HG03520 (cell line): ENCODE data around the gene AFP.

Experiments used
- ATAC-seq: cut with Tn5 transposase; IDR thresholded peaks from one replicate; pipeline ENCODE4 v1.9.1; 2021; ENCODE audit warnings: mild to moderate bottlenecking, moderate library complexity; ENCODE audit not compliant: unreplicated experiment

Gene AFP

GRCh38 chr4:73456177-73457022, 20.4 kb downstream of the AFP start:
- ATAC-seq, result no peak

- ATAC-seq, result no peak
Measured at GRCh38 chr4:73458184-73459047, 22.4 kb downstream of the AFP start.

DNA sequence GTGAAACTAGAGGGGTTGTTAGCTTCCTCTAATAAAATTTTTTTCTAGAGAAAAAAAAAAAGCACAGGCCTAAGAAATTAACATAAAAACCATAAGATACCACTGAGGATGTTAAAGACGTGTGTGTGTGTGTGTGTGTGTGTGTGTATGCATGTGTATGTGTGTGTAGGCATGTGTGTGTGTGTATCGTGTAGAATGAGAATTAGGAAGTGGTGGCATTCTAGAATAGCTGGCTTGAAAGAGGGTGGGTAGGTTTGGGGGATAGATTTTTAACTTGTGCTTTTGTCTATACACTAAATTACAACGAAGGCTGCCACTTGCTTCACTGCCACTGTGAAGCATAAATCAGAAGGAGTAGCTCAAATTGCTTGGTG, 23.0 kb downstream of the AFP start:
- ATAC-seq, result no peak

GRCh38 chr4:73460913-73461522, 25.0 kb downstream of the AFP start:
- ATAC-seq, result no peak

- no peak for ATAC-seq
Measured at GRCh38 chr4:73468170-73468569, 32.1 kb downstream of the AFP start.

DNA sequence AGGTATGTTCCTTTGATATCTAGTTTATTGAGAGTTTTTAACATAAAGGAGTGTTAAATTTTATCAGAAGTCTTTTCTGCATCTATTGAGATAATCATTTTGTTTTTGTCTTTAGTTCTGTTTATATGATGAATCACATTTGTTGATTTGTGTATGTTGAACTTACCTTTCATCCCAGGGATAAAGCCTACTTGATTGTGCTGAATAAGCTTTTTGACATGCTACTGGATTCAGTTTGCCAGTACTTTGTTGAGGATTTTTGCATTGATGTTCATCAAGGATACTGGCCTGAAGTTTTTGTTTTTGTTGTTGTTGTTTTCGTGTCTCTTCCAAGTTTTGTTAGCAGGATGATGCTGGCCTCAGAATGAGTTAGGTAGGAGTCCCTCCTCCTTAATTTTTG, 34.7 kb downstream of the AFP start:
- no peak for ATAC-seq

DNA sequence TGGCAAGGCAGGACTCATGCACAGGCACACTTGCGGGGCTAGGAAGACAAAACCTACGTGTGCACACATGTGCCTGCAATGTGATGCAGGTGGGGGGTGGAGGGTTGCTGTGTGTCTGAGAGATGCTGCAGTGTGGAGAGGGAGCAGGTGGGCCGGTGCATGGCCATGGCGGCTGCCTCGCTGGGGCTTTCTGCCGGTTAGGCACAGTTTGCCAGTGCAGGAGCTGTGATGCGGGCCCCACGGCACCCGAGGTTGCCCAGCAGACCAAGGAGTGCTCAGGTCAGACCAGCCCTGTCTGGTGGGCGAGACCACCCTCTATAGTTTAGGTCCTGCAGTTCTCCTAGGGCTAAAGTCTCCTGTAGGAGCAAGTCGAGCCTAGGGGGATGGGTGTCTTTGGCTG, 41.2 kb downstream of the AFP start:
- ATAC-seq, result no peak

GRCh38 chr4:73479323-73479722, 43.3 kb downstream of the AFP start:
- ATAC-seq, result no peak

DNA sequence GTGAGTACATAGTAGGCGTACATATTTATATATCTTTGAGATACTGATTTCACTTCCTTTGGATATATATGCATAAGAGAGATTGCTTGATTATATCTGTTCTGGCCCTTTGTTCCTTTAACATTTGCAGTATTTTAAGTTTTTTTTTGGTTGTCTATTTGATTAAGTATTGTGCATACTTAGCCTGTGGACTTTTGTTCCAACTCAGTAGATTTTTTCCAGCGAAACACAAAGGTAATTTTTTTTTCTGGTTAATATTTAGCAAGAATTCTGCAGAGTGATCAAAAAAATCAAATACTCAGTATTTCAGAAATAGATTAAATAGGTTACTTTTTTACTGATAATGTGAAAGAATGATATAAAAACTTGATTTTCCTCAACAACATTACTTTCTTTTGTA, 45.3 kb downstream of the AFP start, which contains the start of gene AFM:
TSS of gene AFM (plus strand) at position 388 of the 400 bp plus-strand sequence. CDS start 31 bp downstream, outside the sequence.
- ATAC-seq, result no peak

DNA sequence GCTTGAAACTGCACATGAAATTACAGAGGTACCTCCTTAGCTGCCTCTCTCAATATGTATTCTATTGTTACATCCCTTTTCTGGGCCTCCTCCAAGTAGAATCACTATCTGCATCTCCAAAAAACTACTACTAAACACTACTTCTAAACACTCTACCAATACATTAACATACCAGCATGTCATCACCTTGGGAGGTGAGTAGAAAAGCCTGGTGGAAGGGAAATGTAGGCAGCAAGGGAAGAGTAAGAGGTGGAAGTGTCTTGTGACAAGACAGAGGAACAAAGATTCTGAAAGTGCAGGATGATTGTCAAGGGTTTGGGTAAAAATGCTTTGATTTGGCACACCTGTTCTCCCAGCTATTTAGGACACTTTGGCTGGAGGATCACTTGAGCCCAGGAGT, 49.1 kb downstream of the AFP start:
- no peak for ATAC-seq

DNA sequence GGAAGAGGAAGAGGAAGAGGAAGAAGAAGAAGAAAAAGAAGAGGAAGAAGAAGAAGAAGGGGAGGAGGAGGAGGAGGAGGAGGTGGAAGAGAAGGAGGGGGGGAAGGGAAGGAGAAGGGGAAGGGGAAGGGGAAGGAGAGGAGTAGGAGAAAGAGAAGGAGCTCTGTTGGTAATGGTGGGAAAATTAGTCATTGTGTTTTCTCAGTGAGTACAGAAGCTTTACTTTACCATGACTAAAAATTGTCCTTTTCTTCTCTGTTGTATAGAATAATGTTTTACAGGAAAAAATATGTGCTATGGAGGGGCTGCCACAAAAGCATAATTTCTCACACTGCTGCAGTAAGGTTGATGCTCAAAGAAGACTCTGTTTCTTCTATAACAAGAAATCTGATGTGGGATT, 49.6 kb downstream of the AFP start:
- ATAC-seq, result no peak

DNA sequence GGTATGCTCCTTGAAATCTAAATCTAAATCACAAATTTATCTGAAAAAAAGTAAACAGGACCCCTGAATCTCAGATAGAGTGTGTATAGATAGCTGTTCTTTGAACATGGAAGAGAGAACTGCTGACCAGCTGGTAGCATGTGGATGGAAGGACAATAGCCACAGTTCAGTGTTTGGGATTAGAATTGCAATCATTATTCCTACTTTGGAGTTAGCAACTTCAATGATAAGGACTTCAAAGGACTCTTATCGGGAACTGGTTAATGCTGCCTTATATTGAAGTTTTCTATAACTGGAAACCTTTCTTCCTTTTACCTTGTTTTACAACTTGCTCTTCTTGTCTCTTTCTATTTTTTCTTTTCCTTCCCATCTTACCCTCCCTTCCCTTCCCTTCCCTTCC, 50.5 kb downstream of the AFP start:
- ATAC-seq, result no peak

- no peak for ATAC-seq
Measured at GRCh38 chr4:73487233-73487632, 51.2 kb downstream of the AFP start.

DNA sequence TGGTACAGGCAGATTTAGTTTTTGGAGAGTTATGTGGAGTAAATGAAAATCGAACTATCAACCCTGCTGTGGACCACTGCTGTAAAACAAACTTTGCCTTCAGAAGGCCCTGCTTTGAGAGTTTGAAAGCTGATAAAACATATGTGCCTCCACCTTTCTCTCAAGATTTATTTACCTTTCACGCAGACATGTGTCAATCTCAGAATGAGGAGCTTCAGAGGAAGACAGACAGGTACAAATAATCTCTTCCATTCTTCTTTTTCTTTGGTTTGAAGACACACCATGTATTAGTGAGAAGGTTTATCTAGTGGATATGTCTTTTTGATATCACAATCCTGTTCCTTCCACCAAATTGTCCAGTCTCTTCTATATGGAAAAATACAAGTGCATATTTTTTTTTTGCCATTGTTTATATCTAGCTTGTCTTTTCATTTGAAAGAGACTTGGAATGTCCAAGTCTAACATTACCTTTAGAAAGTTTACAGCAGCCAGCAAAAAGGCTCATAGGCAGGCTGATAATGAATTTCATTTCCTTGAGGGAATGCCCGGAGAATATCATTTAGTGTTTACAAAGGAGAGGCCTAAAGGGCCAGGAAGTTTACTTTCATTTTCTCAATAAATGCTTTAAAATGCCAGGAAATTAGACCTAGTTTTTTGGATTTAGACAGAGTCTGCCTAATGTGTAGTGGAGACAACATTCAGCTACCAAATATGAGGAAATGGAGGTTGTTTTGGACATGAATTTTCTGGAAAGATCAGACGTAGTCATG, 64.2 kb downstream of the AFP start:
- ATAC-seq, result no peak

DNA sequence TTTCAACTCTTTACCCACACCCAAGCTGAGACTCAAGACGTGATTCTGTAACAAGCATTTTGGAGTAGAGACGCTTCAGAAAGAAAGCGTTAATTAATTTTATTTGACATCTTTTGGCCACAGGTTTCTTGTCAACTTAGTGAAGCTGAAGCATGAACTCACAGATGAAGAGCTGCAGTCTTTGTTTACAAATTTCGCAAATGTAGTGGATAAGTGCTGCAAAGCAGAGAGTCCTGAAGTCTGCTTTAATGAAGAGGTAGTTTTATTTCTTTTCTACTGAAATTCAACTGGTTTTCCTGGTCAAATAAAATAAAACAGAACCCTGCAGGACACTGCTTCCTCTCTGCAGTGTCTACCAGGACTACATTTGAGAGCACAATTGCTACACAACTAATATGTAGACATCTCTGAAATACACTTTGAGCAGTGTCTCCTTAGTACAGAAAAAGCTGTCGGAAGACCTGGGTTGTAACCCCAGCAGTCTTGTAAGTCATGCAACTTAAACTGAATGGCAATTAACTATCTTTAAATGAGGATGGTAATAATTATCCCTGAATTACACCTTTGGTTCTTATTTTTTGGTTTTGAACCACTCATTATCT, 65.7 kb downstream of the AFP start:
- ATAC-seq, result no peak

- no peak for ATAC-seq
Measured at GRCh38 chr4:73505567-73505966, 69.5 kb downstream of the AFP start.
